Right lobe of liver (tissue), 4 donors: Measurements from ENCODE around the gene GFI1B.

Experiments
- CTCF ChIP-seq, 4 donors: fragments of 200-600 bp in 3 of 4; fragments of 450-650 bp in 1 of 4; IDR thresholded peaks; one replicate each; pipeline versions ENCODE4 v1.5.1 to v1.8.0; 2016 to 2022; ENCODE audit warnings: antibody characterized with exemption in 4 of 4, mild to moderate bottlenecking in 2 of 4
- POLR2A ChIP-seq: fragments of 450-650 bp; IDR thresholded peaks from one replicate; pipeline ENCODE4 v1.6.1; 2017; ENCODE audit warnings: antibody characterized with exemption, mild to moderate bottlenecking
- donor health status: DM: no; HTN: no; CAD: no.
- donor health status: DM: no; HTN: no; CAD: no.
- donor health status: DM: no; HTN: yes; CAD: no.

GRCh38 chr9:132965478-132965877 lies 13.0 kb upstream of the GFI1B start:
- TF ChIP-seq CTCF (IDR thresholded peaks at IDR 0.05), result no peak
- TF ChIP-seq POLR2A, result no peak
